Ascending aorta (tissue), 2 donors: Measurements from ENCODE around the gene MUC2. TPM values are rescaled to one million over a fixed set of nuclear protein-coding genes. Genes with fewer than 3 reads are reported as not detected.

Source experiments
- DNase-seq, 2 donors: peaks; one replicate each; pipeline ENCODE4 v3.0.0-alpha.2; 2019; ENCODE audit warnings: low spot score in 2 of 2
- H3K27ac ChIP-seq, 2 donors: fragments of 200-600 bp; sonication (generic); one replicate each; pipeline ENCODE4 v1.5.1; 2016 to 2017; ENCODE audit warnings: mild to moderate bottlenecking in 1 of 2
- H3K27me3 ChIP-seq: fragments of 200-600 bp; sonication (generic); one replicate; pipeline ENCODE4 v1.5.1; 2017
- H3K36me3 ChIP-seq, 2 donors: fragments of 200-600 bp; sonication (generic); one replicate each; pipeline ENCODE4 v1.5.1; 2016
- H3K4me1 ChIP-seq, 2 donors: fragments of 200-600 bp; sonication (generic); one replicate each; pipeline ENCODE4 v1.5.1; 2016 to 2017; ENCODE audit warnings: mild to moderate bottlenecking in 1 of 2
- H3K4me3 ChIP-seq, 2 donors: fragments of 200-600 bp; sonication (generic); one replicate each; pipeline ENCODE4 v1.5.1; 2016 to 2017; ENCODE audit warnings: mild to moderate bottlenecking in 1 of 2
- H3K9me3 ChIP-seq, 2 donors: fragments of 200-600 bp; sonication (generic); one replicate each; pipeline ENCODE4 v1.5.1; 2016
- intact Hi-C: fragments of 100-400 bp; cut with DNase I; formaldehyde crosslinking; loops from one replicate; pipeline ENCODE4 v1.15.1; 2023
- total RNA-seq: library from RNA; depleted of rRNA; stranded (reverse); fragments of >200 nt; gene quantifications from one replicate; pipeline ENCODE4 v1.1.0, GENCODE V29; 2016
- TF ChIP-seq, protein P1 (sequence below), 3 experiments: fragments of 200-600 bp in 2 of 3; fragments of 450-650 bp in 1 of 3; sonication (generic) in 2 of 3; IDR thresholded peaks; one replicate each; pipeline ENCODE4 v1.5.1; 2016 to 2019; ENCODE audit warnings: antibody characterized with exemption in 3 of 3, mild to moderate bottlenecking in 1 of 3, moderate library complexity in 1 of 3

The MUC2 gene
- total RNA-seq, 1 donor from 2014 or later = 0.11 TPM

DNA sequence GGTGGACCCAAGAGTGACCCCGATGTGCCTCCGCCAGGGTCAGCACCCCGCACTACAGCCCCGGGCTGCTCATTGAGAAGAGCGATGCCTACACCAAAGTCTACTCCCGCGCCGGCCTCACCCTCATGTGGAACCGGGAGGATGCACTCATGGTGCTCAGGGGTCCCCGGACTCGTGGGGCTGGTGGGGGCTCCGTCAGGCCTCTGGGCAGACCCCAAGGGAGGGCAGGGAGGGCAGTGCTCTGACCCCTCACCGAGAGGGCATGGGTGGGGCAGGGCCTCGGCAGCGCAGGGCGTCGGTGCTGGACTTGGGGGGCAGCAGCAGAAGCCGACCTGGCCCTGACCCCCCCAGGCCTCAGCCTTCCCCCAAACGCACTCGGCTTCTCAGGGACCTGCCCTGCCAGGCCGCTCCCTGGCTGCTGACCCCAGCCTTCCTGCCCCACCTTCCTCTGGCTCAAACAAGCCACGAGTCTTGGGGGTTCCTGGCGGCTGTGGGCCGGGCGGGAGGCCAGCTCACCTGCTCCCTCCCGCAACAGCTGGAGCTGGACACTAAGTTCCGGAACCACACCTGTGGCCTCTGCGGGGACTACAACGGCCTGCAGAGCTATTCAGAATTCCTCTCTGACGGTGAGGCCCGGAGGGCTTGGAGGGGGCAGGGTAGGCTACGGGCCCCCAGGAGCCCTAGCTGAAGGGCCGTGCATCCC is 2.9 kb downstream of the MUC2 start:
- TF ChIP-seq, protein P1, sequence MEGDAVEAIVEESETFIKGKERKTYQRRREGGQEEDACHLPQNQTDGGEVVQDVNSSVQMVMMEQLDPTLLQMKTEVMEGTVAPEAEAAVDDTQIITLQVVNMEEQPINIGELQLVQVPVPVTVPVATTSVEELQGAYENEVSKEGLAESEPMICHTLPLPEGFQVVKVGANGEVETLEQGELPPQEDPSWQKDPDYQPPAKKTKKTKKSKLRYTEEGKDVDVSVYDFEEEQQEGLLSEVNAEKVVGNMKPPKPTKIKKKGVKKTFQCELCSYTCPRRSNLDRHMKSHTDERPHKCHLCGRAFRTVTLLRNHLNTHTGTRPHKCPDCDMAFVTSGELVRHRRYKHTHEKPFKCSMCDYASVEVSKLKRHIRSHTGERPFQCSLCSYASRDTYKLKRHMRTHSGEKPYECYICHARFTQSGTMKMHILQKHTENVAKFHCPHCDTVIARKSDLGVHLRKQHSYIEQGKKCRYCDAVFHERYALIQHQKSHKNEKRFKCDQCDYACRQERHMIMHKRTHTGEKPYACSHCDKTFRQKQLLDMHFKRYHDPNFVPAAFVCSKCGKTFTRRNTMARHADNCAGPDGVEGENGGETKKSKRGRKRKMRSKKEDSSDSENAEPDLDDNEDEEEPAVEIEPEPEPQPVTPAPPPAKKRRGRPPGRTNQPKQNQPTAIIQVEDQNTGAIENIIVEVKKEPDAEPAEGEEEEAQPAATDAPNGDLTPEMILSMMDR (IDR thresholded peaks at IDR 0.05) = no peak
- Histone ChIP-seq H3K27me3 (no peaks in the 10 kb centered on the region), H3K27ac (no peak overlapping the region), H3K4me3 (no peak overlapping the region), H3K9me3 (no peaks in the 10 kb centered on the region), H3K4me1 (no peaks in the 10 kb centered on the region), H3K36me3 (no peaks in the 10 kb centered on the region)
- peak in 1 of 2 donors; percentile 56 for DNase-seq
- intact Hi-C loops = no loop called here

DNA sequence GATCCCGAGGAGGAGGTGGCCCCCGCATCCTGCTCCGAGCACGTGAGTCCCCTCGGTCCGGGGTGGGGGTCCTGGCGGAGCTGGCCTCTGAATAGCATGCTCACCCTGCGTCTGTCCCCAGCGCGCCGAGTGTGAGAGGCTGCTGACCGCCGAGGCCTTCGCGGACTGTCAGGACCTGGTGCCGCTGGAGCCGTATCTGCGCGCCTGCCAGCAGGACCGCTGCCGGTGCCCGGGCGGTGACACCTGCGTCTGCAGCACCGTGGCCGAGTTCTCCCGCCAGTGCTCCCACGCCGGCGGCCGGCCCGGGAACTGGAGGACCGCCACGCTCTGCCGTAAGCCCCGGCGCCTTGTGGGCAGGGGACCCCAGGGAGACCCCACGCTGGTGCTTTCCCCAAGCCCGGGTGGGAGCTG is 3.5 kb downstream of the MUC2 start:
- TF ChIP-seq, protein P1 (IDR thresholded peaks at IDR 0.05) = no peak
- no peak overlapping the region for H3K4me3 ChIP-seq
- no peaks in the 10 kb centered on the region for H3K27me3 ChIP-seq
- DNase-seq = peak in 1 of 2 donors; percentile 57
- no peak overlapping the region for H3K27ac ChIP-seq
- H3K4me1 ChIP-seq = no peaks in the 10 kb centered on the region
- no peaks in the 10 kb centered on the region for H3K36me3 ChIP-seq
- no peaks in the 10 kb centered on the region for H3K9me3 ChIP-seq
- intact Hi-C loops = no loop called here

DNA sequence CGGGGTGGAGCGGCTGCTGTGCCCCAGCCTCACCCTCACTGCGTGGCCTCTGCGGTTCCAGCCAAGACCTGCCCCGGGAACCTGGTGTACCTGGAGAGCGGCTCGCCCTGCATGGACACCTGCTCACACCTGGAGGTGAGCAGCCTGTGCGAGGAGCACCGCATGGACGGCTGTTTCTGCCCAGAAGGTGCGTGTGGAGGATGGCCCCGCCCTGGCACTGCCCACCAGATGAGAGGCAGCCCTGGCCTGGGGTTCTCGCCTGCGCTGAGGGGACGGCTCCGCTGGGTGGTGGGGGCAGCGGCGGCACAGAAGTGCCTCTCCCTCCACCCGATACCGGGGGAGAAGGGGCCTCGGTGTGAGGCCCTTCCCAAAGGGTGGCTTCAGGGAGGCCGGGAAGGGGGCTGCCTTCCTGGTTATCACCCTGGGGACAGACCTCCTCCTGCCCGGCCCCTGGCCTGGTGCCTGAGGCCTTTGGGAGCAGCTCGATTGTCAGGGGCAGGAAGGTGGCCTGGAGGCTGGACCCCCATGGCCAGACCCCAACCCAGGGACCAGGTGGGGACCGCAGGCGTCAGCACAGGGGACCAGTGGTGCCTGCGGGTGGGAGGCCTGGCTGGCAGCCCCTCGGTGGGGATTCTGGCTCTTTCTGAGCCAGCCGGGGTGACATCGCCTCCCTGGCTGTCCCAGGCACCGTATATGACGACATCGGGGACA is 7.1 kb downstream of the MUC2 start:
- Histone ChIP-seq H3K27me3 (no peaks in the 10 kb centered on the region), H3K4me1 (no peaks in the 10 kb centered on the region), H3K36me3 (no peaks in the 10 kb centered on the region), H3K4me3 (no peak overlapping the region), H3K27ac (no peak overlapping the region), H3K9me3 (no peaks in the 10 kb centered on the region)
- TF ChIP-seq, protein P1 (IDR thresholded peaks at IDR 0.05) = no peak
- peak in 1 of 2 donors; percentile 42 for DNase-seq
- intact Hi-C loops = no loop called here

DNA sequence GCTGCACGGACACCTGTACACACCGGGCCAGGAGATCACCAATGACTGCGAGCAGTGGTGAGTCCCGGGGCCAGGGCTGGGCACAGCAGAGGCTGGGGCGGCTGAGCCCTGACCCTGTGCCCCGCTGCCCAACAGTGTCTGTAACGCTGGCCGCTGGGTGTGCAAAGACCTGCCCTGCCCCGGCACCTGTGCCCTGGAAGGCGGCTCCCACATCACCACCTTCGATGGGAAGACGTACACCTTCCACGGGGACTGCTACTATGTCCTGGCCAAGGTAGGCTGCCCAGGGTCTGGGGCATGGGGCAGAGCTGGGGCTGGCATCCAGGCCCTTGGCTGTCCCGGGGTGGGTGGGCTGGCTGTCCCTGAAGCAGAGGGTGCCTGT is 7.7 kb downstream of the MUC2 start:
- TF ChIP-seq, protein P1 (IDR thresholded peaks at IDR 0.05) = no peak
- Histone ChIP-seq H3K4me1 (no peaks in the 10 kb centered on the region), H3K27ac (no peak overlapping the region), H3K4me3 (no peak overlapping the region), H3K36me3 (no peaks in the 10 kb centered on the region), H3K9me3 (no peaks in the 10 kb centered on the region), H3K27me3 (no peaks in the 10 kb centered on the region)
- intact Hi-C loops = no loop called here
- DNase-seq = peak in 1 of 2 donors; percentile 41

DNA sequence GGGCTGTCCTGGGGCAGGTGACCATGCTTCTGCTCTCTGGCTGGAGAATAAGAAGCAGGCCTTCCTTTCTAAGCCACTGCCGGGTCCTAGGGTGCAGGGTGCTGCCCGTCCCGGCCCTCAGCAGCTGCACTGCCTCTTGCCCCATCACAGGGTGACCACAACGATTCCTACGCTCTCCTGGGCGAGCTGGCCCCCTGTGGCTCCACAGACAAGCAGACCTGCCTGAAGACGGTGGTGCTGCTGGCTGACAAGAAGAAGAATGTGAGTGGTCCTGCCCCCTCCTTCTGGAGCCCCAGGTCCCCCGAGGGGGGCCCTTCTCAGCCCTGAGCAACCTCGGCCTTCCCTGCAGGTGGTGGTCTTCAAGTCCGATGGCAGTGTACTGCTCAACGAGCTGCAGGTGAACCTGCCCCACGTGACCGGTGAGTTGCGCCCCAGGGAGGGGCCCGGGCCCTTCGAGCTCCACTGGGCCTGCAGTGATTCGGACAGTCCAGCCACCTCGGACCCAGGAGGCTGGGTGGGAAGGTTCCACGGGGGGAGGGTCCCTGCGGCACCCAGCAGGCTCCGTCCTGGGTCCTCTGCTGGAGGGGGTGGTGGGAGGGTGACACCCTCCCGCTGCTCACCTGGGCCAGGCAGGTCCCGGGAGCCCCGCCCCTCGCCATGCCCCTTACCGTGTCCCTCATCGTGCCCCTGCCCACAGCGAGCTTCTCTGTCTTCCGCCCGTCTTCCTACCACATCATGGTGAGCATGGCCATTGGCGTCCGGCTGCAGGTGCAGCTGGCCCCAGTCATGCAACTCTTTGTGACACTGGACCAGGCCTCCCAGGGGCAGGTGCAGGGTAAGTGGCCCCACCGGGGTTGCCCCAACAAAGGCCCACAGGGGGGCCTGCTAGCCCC is 8.3 kb downstream of the MUC2 start:
- intact Hi-C loops = no loop called here
- Histone ChIP-seq H3K9me3 (no peaks in the 10 kb centered on the region), H3K27ac (no peak overlapping the region), H3K4me1 (no peaks in the 10 kb centered on the region), H3K27me3 (no peaks in the 10 kb centered on the region), H3K36me3 (no peaks in the 10 kb centered on the region), H3K4me3 (no peak overlapping the region)
- TF ChIP-seq, protein P1 (IDR thresholded peaks at IDR 0.05) = no peak
- peak in 1 of 2 donors; percentile 58 for DNase-seq
